ENCODE data around the gene SMIM41.

DNA sequence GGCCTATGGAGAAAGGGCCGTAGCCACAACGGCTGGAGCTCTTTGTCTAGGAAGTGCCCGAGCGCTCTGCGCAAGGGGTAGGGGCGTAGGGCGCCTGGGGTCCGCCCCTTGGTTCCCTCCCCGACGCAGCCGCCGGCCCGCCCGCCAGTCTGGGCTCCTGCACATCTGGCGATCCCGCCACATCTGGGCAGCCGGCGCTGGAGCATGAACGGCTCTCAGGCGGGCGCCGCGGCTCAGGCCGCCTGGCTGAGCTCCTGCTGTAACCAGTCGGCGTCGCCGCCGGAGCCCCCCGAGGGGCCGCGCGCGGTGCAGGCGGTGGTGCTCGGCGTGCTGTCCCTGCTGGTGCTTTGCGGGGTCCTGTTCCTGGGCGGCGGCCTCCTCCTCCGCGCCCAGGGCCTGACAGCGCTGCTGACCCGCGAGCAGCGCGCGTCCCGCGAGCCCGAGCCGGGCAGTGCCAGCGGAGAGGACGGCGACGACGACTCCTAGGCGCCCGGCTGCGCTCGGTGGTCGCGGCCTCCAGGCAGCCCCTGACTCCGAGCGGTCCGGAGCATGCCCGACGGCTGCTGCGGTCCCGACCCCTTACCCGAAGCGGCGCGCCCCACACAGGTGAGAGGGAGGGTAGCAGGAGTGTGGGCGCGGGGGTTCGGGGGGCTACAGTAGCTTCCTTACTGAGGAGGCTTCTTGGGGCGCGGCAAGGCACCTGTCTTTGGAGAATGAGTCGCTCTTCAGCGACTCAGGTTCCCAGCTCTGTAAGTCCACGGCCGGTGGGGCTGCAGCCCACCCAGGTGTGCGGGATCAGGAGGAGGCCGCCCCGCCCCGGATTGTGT is at the start of gene SMIM41:
- TF ChIP-seq, protein P1, sequence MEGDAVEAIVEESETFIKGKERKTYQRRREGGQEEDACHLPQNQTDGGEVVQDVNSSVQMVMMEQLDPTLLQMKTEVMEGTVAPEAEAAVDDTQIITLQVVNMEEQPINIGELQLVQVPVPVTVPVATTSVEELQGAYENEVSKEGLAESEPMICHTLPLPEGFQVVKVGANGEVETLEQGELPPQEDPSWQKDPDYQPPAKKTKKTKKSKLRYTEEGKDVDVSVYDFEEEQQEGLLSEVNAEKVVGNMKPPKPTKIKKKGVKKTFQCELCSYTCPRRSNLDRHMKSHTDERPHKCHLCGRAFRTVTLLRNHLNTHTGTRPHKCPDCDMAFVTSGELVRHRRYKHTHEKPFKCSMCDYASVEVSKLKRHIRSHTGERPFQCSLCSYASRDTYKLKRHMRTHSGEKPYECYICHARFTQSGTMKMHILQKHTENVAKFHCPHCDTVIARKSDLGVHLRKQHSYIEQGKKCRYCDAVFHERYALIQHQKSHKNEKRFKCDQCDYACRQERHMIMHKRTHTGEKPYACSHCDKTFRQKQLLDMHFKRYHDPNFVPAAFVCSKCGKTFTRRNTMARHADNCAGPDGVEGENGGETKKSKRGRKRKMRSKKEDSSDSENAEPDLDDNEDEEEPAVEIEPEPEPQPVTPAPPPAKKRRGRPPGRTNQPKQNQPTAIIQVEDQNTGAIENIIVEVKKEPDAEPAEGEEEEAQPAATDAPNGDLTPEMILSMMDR (conservative IDR thresholded peaks at IDR 0.05; ENCODE audit: low read length): no peak
- TF ChIP-seq EZH2phosphoT487 (IDR thresholded peaks at IDR 0.05; ENCODE audit: borderline replicate concordance): no peak
